GM06990 (cell line): Measurements from ENCODE around the gene TLR3.

Experiments
- DNase-seq: peaks from one replicate; pipeline ENCODE4 v3.0.0-alpha.2; 2011; ENCODE audit not compliant: insufficient read length; ENCODE audit errors: extremely low read depth
- H3K27me3 ChIP-seq: replicated peaks from 2 replicates; pipeline ENCODE4 v1.6.0; 2011; ENCODE audit warnings: low read length; ENCODE audit not compliant: control insufficient read depth, insufficient read depth
- H3K36me3 ChIP-seq: 2 replicates; pipeline ENCODE4 v1.5.1; 2011; ENCODE audit warnings: low read length; ENCODE audit not compliant: control insufficient read depth, insufficient read depth
- H3K4me3 ChIP-seq: replicated peaks from 2 replicates; pipeline ENCODE4 v1.5.1; 2011; ENCODE audit warnings: low read depth, mild to moderate bottlenecking, control low read depth, low read length
- CTCF ChIP-seq: IDR thresholded peaks from 2 replicates; pipeline ENCODE4 v1.5.1; 2011; ENCODE audit warnings: low read length, control low read depth, mild to moderate bottlenecking, inconsistent platforms; ENCODE audit not compliant: insufficient read depth, poor library complexity, severe bottlenecking

The TLR3 gene

GRCh38 chr4:186132577-186133242, 63.8 kb downstream of the TLR3 start:
- no peak for DNase-seq
- peak; percentile 32 for TF ChIP-seq CTCF
- H3K27me3 ChIP-seq = no peaks in the 10 kb centered on the region
- no peaks in the 10 kb centered on the region for H3K36me3 ChIP-seq
- no peak overlapping the region for H3K4me3 ChIP-seq

- no peak overlapping the region for H3K4me3 ChIP-seq
- no peaks in the 10 kb centered on the region for H3K27me3 ChIP-seq
- H3K36me3 ChIP-seq = no peaks in the 10 kb centered on the region
- no peak for TF ChIP-seq CTCF
- DNase-seq = peak; percentile 40
Observed at GRCh38 chr4:186134257-186134656, 65.3 kb downstream of the TLR3 start.

DNA sequence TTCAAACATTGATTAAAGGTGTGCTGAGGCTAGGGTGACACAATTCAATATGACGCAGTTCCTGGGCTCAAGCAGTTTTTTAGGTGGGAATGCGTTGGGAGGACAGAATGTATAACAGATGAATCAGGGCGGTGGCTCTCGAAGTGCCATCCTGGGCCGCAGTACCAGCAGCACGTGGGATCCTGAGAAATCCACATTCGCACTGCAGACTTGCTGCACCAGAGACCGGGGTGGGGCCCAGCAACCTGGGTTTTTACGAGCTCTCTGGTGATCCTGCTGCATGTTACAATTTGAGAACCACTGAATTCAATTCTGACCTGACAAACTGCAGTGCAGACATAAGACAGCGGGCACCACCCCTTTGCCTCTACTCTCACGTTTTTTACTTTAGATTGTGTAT, 65.9 kb downstream of the TLR3 start:
- H3K4me3 ChIP-seq = no peak overlapping the region
- DNase-seq = no peak
- TF ChIP-seq CTCF = no peak

GRCh38 chr4:186137196-186137794, 68.3 kb downstream of the TLR3 start:
- no peaks in the 10 kb centered on the region for H3K27me3 ChIP-seq
- no peak overlapping the region for H3K4me3 ChIP-seq
- no peaks in the 10 kb centered on the region for H3K36me3 ChIP-seq
- peak; percentile 54 for TF ChIP-seq CTCF
- no peak for DNase-seq

More for the DNA sequence above, 65.9 kb downstream of the TLR3 start:
- H3K36me3 ChIP-seq = no peaks in the 10 kb centered on the region
- H3K27me3 ChIP-seq = no peaks in the 10 kb centered on the region
